GM03348 (cell line): ENCODE data around the gene NKD1.

Source experiments
- DNase-seq: peaks from one replicate; pipeline ENCODE4 v3.0.0; 2012; ENCODE audit warnings: low spot score

The NKD1 gene

GRCh38 chr16:50631249-50631984 lies 83.2 kb downstream of the NKD1 start:
- DNase-seq, result no peak

DNA sequence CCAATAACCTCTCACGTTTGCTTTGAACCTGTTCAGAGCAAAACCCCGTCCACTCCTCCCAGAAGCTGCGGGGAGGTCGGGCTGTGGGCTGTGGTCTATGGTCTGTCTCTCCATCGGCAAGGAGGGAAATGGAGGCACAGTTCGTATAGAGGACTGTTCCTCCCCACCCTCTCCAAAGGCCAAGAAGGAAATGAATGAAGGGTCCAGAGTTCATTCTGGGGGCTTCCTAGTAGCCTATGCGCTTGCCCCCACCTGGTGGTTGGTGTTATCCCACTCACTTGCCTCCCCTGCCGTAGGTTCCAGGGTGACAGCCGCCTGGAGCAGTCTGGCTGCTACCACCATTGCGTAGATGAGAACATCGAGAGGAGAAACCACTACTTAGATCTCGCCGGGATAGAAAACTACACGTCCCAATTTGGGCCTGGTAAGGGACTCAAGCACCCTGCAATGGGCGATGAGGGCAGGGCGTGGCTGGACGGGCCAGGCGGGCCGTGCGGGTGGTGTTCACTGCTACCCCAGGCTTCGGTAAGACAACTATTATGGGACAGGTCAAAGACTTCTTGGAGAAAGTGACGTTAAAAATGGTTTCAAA lies 83.9 kb downstream of the NKD1 start:
- DNase-seq, result no peak

DNA sequence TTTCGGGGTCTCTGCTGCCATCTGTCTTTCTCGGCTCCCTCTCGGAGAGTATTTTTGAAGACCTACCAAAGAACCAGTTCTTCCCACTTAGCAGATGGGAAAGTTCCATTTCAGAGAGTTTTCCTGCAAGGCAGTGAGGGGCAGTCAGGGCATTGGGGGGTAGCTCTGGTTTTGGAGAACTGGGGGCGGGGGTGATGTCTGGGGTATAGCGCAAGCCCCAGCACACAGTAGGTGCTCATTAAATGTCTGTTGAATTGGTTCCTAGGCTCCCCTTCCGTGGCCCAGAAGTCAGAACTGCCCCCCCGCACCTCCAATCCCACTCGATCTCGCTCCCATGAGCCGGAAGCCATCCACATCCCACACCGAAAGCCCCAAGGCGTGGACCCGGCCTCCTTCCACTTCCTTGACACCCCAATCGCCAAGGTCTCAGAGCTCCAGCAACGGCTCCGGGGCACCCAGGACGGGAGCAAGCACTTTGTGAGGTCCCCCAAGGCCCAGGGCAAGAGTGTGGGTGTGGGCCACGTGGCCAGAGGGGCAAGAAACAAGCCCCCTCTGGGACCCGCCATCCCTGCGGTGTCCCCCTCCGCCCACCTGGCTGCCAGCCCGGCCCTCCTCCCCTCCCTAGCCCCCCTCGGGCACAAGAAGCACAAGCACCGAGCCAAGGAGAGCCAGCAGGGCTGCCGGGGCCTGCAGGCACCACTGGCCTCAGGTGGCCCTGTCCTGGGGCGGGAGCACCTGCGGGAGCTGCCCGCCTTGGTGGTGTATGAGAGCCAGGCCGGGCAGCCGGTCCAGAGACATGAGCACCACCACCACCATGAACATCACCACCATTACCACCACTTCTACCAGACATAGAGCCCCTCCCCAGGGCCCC lies 85.0 kb downstream of the NKD1 start:
- DNase-seq, result no peak

- no peak for DNase-seq
These were observed 85.9 kb downstream of the NKD1 start for GRCh38 chr16:50634090-50634489.

DNA sequence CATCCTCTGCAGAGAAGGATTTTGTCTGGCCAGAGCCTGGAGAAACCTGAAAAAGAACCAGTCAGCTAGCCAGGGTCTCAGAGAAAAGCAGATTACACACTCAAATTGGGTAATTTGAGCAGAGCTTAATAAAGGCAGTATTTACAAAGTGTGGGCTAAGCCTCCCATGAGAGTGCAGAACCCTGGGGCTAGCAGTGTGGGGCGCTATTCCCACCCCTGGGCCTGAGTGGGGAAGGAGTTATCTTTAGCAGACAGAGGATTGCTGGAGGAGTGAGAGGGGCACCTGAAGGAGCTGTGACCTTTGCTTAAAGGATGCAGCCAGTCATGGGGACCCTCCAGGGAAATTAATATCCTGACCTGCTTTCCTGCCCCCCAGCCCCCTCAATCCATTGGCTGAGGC lies 86.8 kb downstream of the NKD1 start:
- DNase-seq, result no peak

DNA sequence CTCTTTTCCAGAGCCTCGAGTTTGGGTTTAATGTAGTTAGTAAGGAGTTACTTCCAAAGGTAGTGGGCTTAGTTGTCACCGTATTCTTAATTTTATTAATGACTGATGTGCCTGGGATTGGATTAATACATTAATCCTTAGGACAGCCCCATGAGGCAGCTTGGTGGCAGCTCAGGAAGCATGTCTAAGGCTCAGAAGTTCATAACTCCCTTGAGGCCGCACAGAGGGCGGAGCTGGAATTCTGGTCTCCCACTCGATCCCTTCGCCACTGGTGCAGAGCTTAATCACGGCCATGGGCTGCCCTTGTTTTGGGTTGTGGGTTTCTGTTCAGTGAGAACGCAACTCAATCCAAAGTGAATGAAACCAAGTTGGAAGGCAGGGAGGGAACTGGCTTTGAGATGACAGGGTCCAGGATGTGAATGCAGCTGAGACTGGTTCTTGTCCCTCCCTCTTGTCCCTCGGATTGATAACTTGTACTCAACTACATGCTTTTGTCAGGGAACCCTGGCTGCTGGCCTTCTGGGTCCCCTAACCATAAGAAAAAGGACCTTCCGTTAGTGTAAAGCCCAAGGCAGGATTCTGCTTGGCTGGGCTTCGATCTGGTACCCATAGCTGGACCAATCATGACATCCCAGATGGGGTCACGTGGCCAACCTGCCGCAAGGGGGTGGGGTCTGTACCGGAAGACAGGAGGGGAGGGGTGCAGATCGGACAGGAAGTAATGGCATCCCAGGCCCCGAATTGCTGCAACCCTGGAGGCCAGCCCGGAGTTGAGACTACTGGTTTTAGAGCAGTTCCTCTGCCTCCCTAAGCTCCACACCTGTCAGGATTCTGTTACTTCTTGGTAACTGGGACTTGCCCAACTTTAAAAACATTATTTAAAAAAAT lies 87.6 kb downstream of the NKD1 start:
- no peak for DNase-seq

GRCh38 chr16:50636753-50637374 lies 88.7 kb downstream of the NKD1 start:
- no peak for DNase-seq

- no peak for DNase-seq
These were observed 89.8 kb downstream of the NKD1 start for GRCh38 chr16:50637716-50638602.

GRCh38 chr16:50638816-50639670 lies 90.8 kb downstream of the NKD1 start:
- no peak for DNase-seq

- DNase-seq, result no peak
These were observed 92.2 kb downstream of the NKD1 start for GRCh38 chr16:50640391-50640790.

DNA sequence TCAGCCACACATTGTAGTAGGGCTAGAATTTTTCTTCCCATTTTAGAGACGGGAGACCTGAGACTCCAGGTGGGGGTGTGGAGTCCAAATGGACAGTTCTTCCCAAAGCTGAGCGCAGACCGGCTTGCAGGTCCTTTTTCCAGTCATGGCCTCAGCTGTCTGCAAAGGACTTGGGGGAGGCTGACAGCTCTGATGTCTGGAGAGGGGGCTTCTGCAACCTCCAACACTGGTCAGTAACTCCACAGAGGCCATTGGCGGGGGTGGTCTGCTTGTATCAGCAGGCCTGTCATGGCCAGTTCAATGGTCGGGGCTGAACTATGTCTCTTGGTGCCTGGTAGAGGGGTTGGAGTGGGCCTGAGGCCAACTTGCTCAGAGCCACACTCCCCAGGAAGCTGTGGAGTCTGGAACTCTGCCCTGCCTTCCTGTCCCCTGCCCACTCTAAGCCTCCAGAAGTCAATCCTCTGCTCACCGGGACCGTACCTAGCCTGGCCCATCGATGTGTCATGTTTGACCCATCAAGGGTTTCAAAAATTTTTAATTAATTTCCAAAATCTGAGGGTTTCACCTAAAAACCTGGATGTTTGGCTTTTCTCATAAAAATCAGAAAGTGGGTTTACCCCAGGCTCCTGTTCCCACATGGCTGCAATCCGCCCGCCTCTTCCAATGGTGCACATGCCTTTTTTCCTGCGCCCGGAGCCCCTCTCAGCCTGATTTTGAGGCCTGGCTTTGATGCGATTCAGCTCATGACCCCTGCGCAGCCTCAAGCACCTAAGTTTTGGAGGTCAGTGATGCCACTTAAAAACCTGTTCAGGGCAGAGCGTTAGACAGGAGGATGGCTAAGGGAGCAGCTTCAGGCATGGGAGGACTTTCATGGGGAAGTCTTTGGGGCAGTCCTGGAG lies 93.0 kb downstream of the NKD1 start:
- no peak for DNase-seq

- DNase-seq, result no peak
These were observed 93.6 kb downstream of the NKD1 start for GRCh38 chr16:50641818-50642187.

- DNase-seq, result no peak
These were observed 94.2 kb downstream of the NKD1 start for GRCh38 chr16:50642349-50642748.

GRCh38 chr16:50643192-50643591 lies 95.0 kb downstream of the NKD1 start:
- no peak for DNase-seq

DNA sequence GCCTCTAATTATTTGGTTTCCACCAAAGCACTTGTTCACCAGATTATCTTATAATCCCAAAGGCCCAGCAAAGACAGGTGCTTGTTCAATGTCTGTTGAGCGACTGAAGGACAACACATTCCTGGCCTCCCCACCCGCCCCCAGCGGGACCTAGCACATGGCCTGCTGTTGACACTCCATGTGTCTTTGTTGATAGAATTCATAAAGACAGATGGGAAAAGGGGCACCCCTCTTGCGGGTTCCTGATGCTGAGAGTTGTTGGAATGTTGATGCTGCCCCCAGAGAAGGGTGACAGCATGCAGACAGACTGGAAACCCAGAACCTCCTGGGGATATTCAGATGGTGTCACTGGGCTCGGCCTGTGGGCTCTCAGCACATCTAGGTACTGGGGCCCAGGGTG lies 96.0 kb downstream of the NKD1 start:
- DNase-seq, result no peak

DNA sequence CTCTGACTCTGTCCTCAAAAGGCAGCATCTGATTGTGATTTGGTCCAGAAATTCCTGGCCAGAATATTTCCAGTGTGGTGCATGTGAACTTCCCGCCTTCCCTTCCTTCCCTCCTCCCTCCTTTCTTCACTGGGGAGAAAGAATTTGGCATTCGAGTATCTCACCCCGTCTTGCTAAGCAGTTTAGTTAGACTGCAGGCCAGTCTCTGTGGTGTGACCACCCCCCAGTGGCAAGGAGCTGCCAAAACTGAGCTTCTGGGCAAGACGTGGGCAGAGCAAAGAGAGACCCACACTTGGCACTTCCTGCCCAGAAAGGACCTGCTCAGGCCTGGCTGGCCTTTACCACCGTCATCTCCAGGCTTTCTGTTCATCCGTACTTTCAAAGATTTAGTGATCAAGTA lies 96.5 kb downstream of the NKD1 start:
- peak; percentile 43 for DNase-seq

DNA sequence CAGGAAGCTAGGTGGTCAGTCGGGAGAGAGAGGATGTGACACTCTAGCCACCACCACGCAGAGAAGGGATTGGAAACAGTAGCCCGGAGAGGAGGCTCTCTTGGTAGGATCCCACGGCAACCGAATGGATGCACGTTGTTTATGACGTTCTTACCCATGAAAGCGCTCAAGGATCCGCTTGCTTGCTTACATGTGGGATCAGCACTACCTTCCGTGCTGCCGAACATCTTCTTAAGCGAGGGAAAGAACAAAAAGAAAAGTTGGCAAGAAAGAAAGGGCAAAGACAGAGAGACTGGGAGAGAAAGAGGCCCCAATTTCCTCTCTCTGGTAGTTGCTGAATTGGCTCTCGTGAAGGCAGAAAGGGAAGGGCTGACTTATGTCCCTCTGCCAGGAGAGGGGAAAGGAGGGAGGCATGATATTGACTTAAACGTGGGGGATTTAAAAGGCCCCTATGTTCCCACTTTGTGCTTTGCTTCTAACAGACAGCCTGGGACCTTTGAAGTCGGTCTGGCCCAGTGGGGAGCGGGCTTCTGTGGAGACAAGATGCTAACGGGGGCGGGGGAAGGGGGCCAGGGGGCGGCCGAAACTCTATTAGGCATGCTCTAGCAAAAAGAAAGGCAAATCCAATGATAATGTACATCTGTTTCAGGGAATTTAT lies 97.5 kb downstream of the NKD1 start:
- no peak for DNase-seq

- no peak for DNase-seq
These were observed 98.1 kb downstream of the NKD1 start for GRCh38 chr16:50646345-50646744.
